Measurements from ENCODE around the gene NSD2. TPM values are rescaled to one million over a fixed set of nuclear protein-coding genes. Genes with fewer than 3 reads are reported as not detected.

The NSD2 gene
- total RNA-seq, 1 donor = 67.8 TPM

- no peak for DNase-seq (ENCODE audit: low read depth)
- H3K4me3 ChIP-seq (ENCODE audit: low read depth, low read length) = no peak overlapping the region
- TF ChIP-seq, protein P1, sequence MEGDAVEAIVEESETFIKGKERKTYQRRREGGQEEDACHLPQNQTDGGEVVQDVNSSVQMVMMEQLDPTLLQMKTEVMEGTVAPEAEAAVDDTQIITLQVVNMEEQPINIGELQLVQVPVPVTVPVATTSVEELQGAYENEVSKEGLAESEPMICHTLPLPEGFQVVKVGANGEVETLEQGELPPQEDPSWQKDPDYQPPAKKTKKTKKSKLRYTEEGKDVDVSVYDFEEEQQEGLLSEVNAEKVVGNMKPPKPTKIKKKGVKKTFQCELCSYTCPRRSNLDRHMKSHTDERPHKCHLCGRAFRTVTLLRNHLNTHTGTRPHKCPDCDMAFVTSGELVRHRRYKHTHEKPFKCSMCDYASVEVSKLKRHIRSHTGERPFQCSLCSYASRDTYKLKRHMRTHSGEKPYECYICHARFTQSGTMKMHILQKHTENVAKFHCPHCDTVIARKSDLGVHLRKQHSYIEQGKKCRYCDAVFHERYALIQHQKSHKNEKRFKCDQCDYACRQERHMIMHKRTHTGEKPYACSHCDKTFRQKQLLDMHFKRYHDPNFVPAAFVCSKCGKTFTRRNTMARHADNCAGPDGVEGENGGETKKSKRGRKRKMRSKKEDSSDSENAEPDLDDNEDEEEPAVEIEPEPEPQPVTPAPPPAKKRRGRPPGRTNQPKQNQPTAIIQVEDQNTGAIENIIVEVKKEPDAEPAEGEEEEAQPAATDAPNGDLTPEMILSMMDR (IDR thresholded peaks at IDR 0.05; ENCODE audit: insufficient read depth, low read depth, low read length) = no peak
Measured at GRCh38 chr4:1985780-1986577, 114.8 kb downstream of the NSD2 start.

GRCh38 chr4:1986578-1987210 is 115.5 kb downstream of the NSD2 start:
- DNase-seq (ENCODE audit: low read depth) = no peak
- no peak overlapping the region for H3K4me3 ChIP-seq (ENCODE audit: low read depth, low read length)
- TF ChIP-seq, protein P1 (IDR thresholded peaks at IDR 0.05; ENCODE audit: insufficient read depth, low read depth, low read length) = no peak

- TF ChIP-seq, protein P1 (IDR thresholded peaks at IDR 0.05; ENCODE audit: insufficient read depth, low read depth, low read length) = no peak
- no peak for DNase-seq (ENCODE audit: low read depth)
- no peak overlapping the region for H3K4me3 ChIP-seq (ENCODE audit: low read depth, low read length)
Measured at GRCh38 chr4:1987296-1987695, 116.1 kb downstream of the NSD2 start.

GRCh38 chr4:1987721-1988326 is 116.6 kb downstream of the NSD2 start:
- H3K4me3 ChIP-seq (ENCODE audit: low read depth, low read length) = no peak overlapping the region
- no peak for DNase-seq (ENCODE audit: low read depth)
- TF ChIP-seq, protein P1 (IDR thresholded peaks at IDR 0.05; ENCODE audit: insufficient read depth, low read depth, low read length) = no peak

- no peak overlapping the region for H3K4me3 ChIP-seq (ENCODE audit: low read depth, low read length)
- no peak for DNase-seq (ENCODE audit: low read depth)
- TF ChIP-seq, protein P1 (IDR thresholded peaks at IDR 0.05; ENCODE audit: insufficient read depth, low read depth, low read length) = no peak
Measured at GRCh38 chr4:1988327-1988724, 117.1 kb downstream of the NSD2 start.

GRCh38 chr4:1989533-1990347 is 118.5 kb downstream of the NSD2 start:
- TF ChIP-seq, protein P1 (IDR thresholded peaks at IDR 0.05; ENCODE audit: insufficient read depth, low read depth, low read length) = no peak
- no peak overlapping the region for H3K4me3 ChIP-seq (ENCODE audit: low read depth, low read length)
- DNase-seq (ENCODE audit: low read depth) = no peak
